Measurements from ENCODE around the gene NAPSA.

NAPSA gene

GRCh38 chr19:50379602-50380001 lies 14.2 kb upstream of the NAPSA start:
- no peak for TF ChIP-seq REST (IDR thresholded peaks at IDR 0.05; ENCODE audit: low read depth)
- TF ChIP-seq FOXM1 (IDR thresholded peaks at IDR 0.05; ENCODE audit: borderline replicate concordance, low read depth) = no peak
- no peak for TF ChIP-seq CREB1 (IDR thresholded peaks at IDR 0.05; ENCODE audit: low read depth)
- no peak for TF ChIP-seq USF1 (IDR thresholded peaks at IDR 0.05)
- no peak for TF ChIP-seq TAF1 (IDR thresholded peaks at IDR 0.05; ENCODE audit: low read depth)
- TF ChIP-seq YY1 (IDR thresholded peaks at IDR 0.05; ENCODE audit: low read depth) = no peak
- no peak for TF ChIP-seq EP300 (IDR thresholded peaks at IDR 0.05; ENCODE audit: borderline replicate concordance)
- no peak for TF ChIP-seq TCF12 (IDR thresholded peaks at IDR 0.05; ENCODE audit: low read depth)
- no peak for TF ChIP-seq RAD21 (IDR thresholded peaks at IDR 0.05; ENCODE audit: low read depth)
- TF ChIP-seq ZBTB7A (IDR thresholded peaks at IDR 0.05; ENCODE audit: low read depth) = no peak

GRCh38 chr19:50378863-50379236 lies 13.4 kb upstream of the NAPSA start:
- TF ChIP-seq REST (IDR thresholded peaks at IDR 0.05; ENCODE audit: low read depth) (no peak), TAF1 (IDR thresholded peaks at IDR 0.05; ENCODE audit: low read depth) (no peak), YY1 (IDR thresholded peaks at IDR 0.05; ENCODE audit: low read depth) (no peak), CEBPB (IDR thresholded peaks at IDR 0.05) (no peak)

- TF ChIP-seq TEAD4 (IDR thresholded peaks at IDR 0.05) (no peak), EGR1 (IDR thresholded peaks at IDR 0.05) (no peak), MAX (IDR thresholded peaks at IDR 0.05) (no peak), FOXM1 (IDR thresholded peaks at IDR 0.05; ENCODE audit: borderline replicate concordance, low read depth) (no peak), REST (IDR thresholded peaks at IDR 0.05; ENCODE audit: low read depth) (no peak), USF1 (IDR thresholded peaks at IDR 0.05) (no peak), CEBPB (IDR thresholded peaks at IDR 0.05) (no peak), NFIC (IDR thresholded peaks at IDR 0.05) (no peak), TAF1 (IDR thresholded peaks at IDR 0.05; ENCODE audit: low read depth) (no peak), YY1 (IDR thresholded peaks at IDR 0.05; ENCODE audit: low read depth) (no peak)
These were observed 12.9 kb upstream of the NAPSA start for GRCh38 chr19:50378169-50378862.

- TF ChIP-seq YY1 (IDR thresholded peaks at IDR 0.05; ENCODE audit: low read depth) (no peak), REST (IDR thresholded peaks at IDR 0.05; ENCODE audit: low read depth) (no peak), EGR1 (IDR thresholded peaks at IDR 0.05) (no peak), RAD21 (IDR thresholded peaks at IDR 0.05; ENCODE audit: low read depth) (no peak), NFIC (IDR thresholded peaks at IDR 0.05) (no peak), CREB1 (IDR thresholded peaks at IDR 0.05; ENCODE audit: low read depth) (no peak), TEAD4 (IDR thresholded peaks at IDR 0.05) (no peak)
These were observed 12.1 kb upstream of the NAPSA start for GRCh38 chr19:50377517-50377916.

All from Ishikawa (cell line).